H1 (cell line): ENCODE measurements around the gene FRZB. TPM values are rescaled to one million over a fixed set of nuclear protein-coding genes. Genes with fewer than 3 reads are reported as not detected.

Source experiments
- CTCF ChIA-PET: fragments of 300-600 bp; sonication (Branson Sonifier 250); formaldehyde crosslinking; loops from one replicate; lab custom pipeline; 2021; ENCODE audit not compliant: partially characterized antibody; lab: Charles Lee
- POLR2A ChIA-PET: fragments of 300-600 bp; sonication (Branson Sonifier 250); formaldehyde crosslinking; loops from one replicate; lab custom pipeline; 2021; ENCODE audit warnings: inconsistent platforms; ENCODE audit not compliant: partially characterized antibody; lab: Charles Lee
- DNase-seq, 2 experiments: peaks; one replicate each; pipeline versions ENCODE4 v3.0.0 to v3.0.0-alpha.2; 2010 to 2022; ENCODE audit warnings: low spot score in 2 of 2, low read depth in 1 of 2, mixed read lengths in 1 of 2
- FAIRE-seq: peaks from 2 replicates; lab custom pipeline; 2011; peaks lifted over from hg19 to GRCh38; lab: Jason Lieb, UNC
- H2AFZ ChIP-seq: 2 replicates; pipeline ENCODE4 v1.8.1; 2012; ENCODE audit warnings: low read length, inconsistent platforms
- H2AK5ac ChIP-seq: 2 replicates; pipeline ENCODE4 v1.6.1; 2013; ENCODE audit warnings: low read depth, low read length
- H2BK120ac ChIP-seq: replicated peaks from 2 replicates; pipeline ENCODE3; 2013; ENCODE audit warnings: low read depth, low read length, inconsistent platforms
- H2BK12ac ChIP-seq: 2 replicates; pipeline ENCODE4 v1.6.1; 2013; ENCODE audit warnings: low read depth, low read length
- H2BK15ac ChIP-seq: 2 replicates; pipeline ENCODE4 v1.6.1; 2013; ENCODE audit warnings: low read length
- H2BK20ac ChIP-seq: 2 replicates; pipeline ENCODE4 v1.6.1; 2013; ENCODE audit warnings: low read length
- H2BK5ac ChIP-seq: 2 replicates; pipeline ENCODE4 v1.6.1; 2013; ENCODE audit warnings: low read depth, low read length
- H3K14ac ChIP-seq: 2 replicates; pipeline ENCODE4 v1.6.1; 2013; ENCODE audit warnings: inconsistent platforms; ENCODE audit not compliant: insufficient read length
- H3K18ac ChIP-seq: 2 replicates; pipeline ENCODE4 v1.6.1; 2013; ENCODE audit warnings: low read length; ENCODE audit errors: extremely low read depth
- H3K23ac ChIP-seq: 2 replicates; pipeline ENCODE4 v1.6.1; 2013; ENCODE audit warnings: inconsistent platforms; ENCODE audit not compliant: insufficient read length
- H3K23me2 ChIP-seq: 2 replicates; pipeline ENCODE4 v1.6.1; 2013; ENCODE audit warnings: low read depth, low read length
- H3K27ac ChIP-seq: 2 replicates; pipeline ENCODE4 v1.6.1; 2011; ENCODE audit warnings: low read depth, low read length, inconsistent platforms
- H3K27me3 ChIP-seq, 4 experiments: replicated peaks in 1 of 4; 1 replicate in 1 of 4; 2 replicates in 3 of 4; pipeline versions ENCODE4 v1.6.1 to v1.8.1; 2011 to 2013; ENCODE audit warnings: low read length in 3 of 4, mild to moderate bottlenecking in 3 of 4, inconsistent platforms in 2 of 4, mixed read lengths in 2 of 4, moderate library complexity in 1 of 4; ENCODE audit not compliant: control insufficient read depth in 3 of 4, insufficient read depth in 3 of 4; ENCODE audit errors: extremely low read depth in 1 of 4
- H3K36me3 ChIP-seq, 4 experiments: 2 replicates each; pipeline versions ENCODE4 v1.6.1 to v1.8.1; 2011 to 2013; ENCODE audit warnings: mild to moderate bottlenecking in 4 of 4, low read length in 3 of 4, moderate library complexity in 2 of 4, control low read depth in 1 of 4, inconsistent platforms in 1 of 4; ENCODE audit not compliant: insufficient read depth in 4 of 4, control insufficient read depth in 2 of 4
- H3K4ac ChIP-seq: replicated peaks from 2 replicates; pipeline ENCODE3; 2013; ENCODE audit warnings: low read length, low read depth, mixed read lengths, inconsistent platforms; ENCODE audit not compliant: insufficient read length
- H3K4me1 ChIP-seq, 4 experiments: replicated peaks in 1 of 4; 1 replicate in 1 of 4; 2 replicates in 3 of 4; pipeline versions ENCODE4 v1.6.1 to v1.8.1; 2011 to 2013; ENCODE audit warnings: low read length in 3 of 4, inconsistent platforms in 2 of 4, mixed read lengths in 1 of 4; ENCODE audit not compliant: insufficient read depth in 4 of 4, control insufficient read depth in 3 of 4
- H3K4me2 ChIP-seq, 2 experiments: 2 replicates each; pipeline versions ENCODE4 v1.6.1 to v1.8.1; 2011 to 2013; ENCODE audit warnings: low read depth in 2 of 2, low read length in 2 of 2, control low read depth in 1 of 2, inconsistent platforms in 1 of 2, mild to moderate bottlenecking in 1 of 2; ENCODE audit not compliant: insufficient read depth in 1 of 2
- H3K4me3 ChIP-seq, 4 experiments: fragments of 200-600, 300-600 bp in 1 of 4; sonication (generic), shearing (Covaris generic), sonication (Bioruptor Twin) in 1 of 4; 2 replicates each; pipeline versions ENCODE4 v1.5.1 to v1.8.1; 2011 to 2016; ENCODE audit warnings: low read length in 4 of 4, low read depth in 3 of 4, control low read depth in 2 of 4, inconsistent platforms in 2 of 4, mild to moderate bottlenecking in 2 of 4, mixed read lengths in 1 of 4, moderate library complexity in 1 of 4; ENCODE audit not compliant: insufficient read depth in 2 of 4; ENCODE audit errors: extremely low read depth in 1 of 4
- H3K56ac ChIP-seq: replicated peaks from 2 replicates; pipeline ENCODE3; 2013; ENCODE audit warnings: low read depth, mild to moderate bottlenecking, mixed read lengths, low read length, inconsistent platforms; ENCODE audit not compliant: insufficient read length
- H3K79me1 ChIP-seq: 2 replicates; pipeline ENCODE4 v1.6.1; 2013; ENCODE audit warnings: low read depth, low read length, control low read depth
- H3K79me2 ChIP-seq, 2 experiments: 2 replicates each; pipeline versions ENCODE4 v1.6.1 to v1.8.1; 2012 to 2013; ENCODE audit warnings: low read length in 2 of 2, mild to moderate bottlenecking in 2 of 2, inconsistent platforms in 1 of 2; ENCODE audit not compliant: insufficient read depth in 2 of 2, control insufficient read depth in 1 of 2
- H3K9ac ChIP-seq, 4 experiments: replicated peaks in 1 of 4; 1 replicate in 1 of 4; 2 replicates in 3 of 4; pipeline versions ENCODE4 v1.6.1 to v1.8.1; 2011 to 2013; ENCODE audit warnings: low read depth in 3 of 4, low read length in 3 of 4, control low read depth in 2 of 4, mild to moderate bottlenecking in 2 of 4, moderate library complexity in 2 of 4, inconsistent platforms in 1 of 4; ENCODE audit errors: extremely low read depth in 1 of 4
- H3K9me3 ChIP-seq, 2 experiments: 2 replicates each; pipeline versions ENCODE4 v1.6.1 to v1.8.1; 2012 to 2013; ENCODE audit warnings: mild to moderate bottlenecking in 2 of 2, moderate library complexity in 2 of 2, control low read depth in 1 of 2, inconsistent platforms in 1 of 2, low read depth in 1 of 2, low read length in 1 of 2, mixed read lengths in 1 of 2; ENCODE audit not compliant: insufficient read depth in 2 of 2
- H4K20me1 ChIP-seq, 2 experiments: replicated peaks in 1 of 2; 2 replicates each; pipeline versions ENCODE3 to v1.8.1; 2011 to 2013; ENCODE audit warnings: inconsistent platforms in 2 of 2, low read length in 2 of 2, mild to moderate bottlenecking in 1 of 2; ENCODE audit not compliant: insufficient read depth in 2 of 2, control insufficient read depth in 1 of 2
- H4K5ac ChIP-seq: 2 replicates; pipeline ENCODE4 v1.6.1; 2013; ENCODE audit warnings: low read length, low read depth, mixed read lengths, inconsistent platforms; ENCODE audit not compliant: insufficient read length
- H4K8ac ChIP-seq: 2 replicates; pipeline ENCODE4 v1.8.0; 2013; ENCODE audit warnings: mild to moderate bottlenecking, moderate library complexity, low read length, inconsistent platforms; ENCODE audit not compliant: insufficient read depth; ENCODE audit errors: extremely low read depth
- H4K91ac ChIP-seq: replicated peaks from 2 replicates; pipeline ENCODE3; 2013; ENCODE audit warnings: low read length, mixed read lengths, inconsistent platforms; ENCODE audit not compliant: insufficient read length
- BACH1 ChIP-seq: IDR thresholded peaks from 2 replicates; pipeline ENCODE4 v1.6.1; 2012; ENCODE audit warnings: low read length, improper control_type of control experiment
- CBX8 ChIP-seq: fragments of 300-800, 300-1000 bp; sonication (generic); IDR thresholded peaks from 2 replicates; pipeline ENCODE4 v1.7.1; 2016; ENCODE audit warnings: low read depth, low read length, borderline replicate concordance
- JUN ChIP-seq: IDR thresholded peaks from 2 replicates; pipeline ENCODE4 v1.6.1; 2011; ENCODE audit warnings: low read depth, mild to moderate bottlenecking, improper control_type of control experiment, low read length
- RXRA ChIP-seq: IDR thresholded peaks from 2 replicates; pipeline ENCODE4 v1.6.1; 2011; ENCODE audit warnings: low read depth, mild to moderate bottlenecking, low read length, moderate library complexity; ENCODE audit not compliant: insufficient read depth
- WGBS, 2 experiments: shearing (Covaris generic) in 1 of 2; methylation state at CpG; one replicate each; pipeline versions ENCODE4 v1.1.6 to v1.1.7; 2013 to 2015; ENCODE audit warnings: low lambda C conversion rate in 2 of 2, mixed read lengths in 2 of 2, inconsistent platforms in 1 of 2, low coverage in 1 of 2, missing lambda C conversion rate in 1 of 2; ENCODE audit not compliant: insufficient replicate concordance in 2 of 2, insufficient coverage in 1 of 2, insufficient read length in 1 of 2; ENCODE audit errors: extremely low coverage in 1 of 2, missing lambda C conversion rate in 1 of 2; 5-methylcytosine and 5-hydroxymethylcytosine counted together
- polyA plus RNA-seq, 7 experiments: library from polyadenylated mRNA; depleted of rRNA in 3 of 7; stranded (reverse) in 5 of 7; unstranded in 2 of 7; fragments of >200 nt in 5 of 7; fragments of 200-250 nt in 2 of 7; gene quantifications; 1 replicate in 5 of 7; 2 replicates in 1 of 7; 4 replicates in 1 of 7; pipeline versions ENCODE4 v1.2.1 to v1.2.3, GENCODE V29; 2011 to 2013; ENCODE audit warnings: missing spikeins in 2 of 7, mixed read lengths in 2 of 7
- total RNA-seq: library from RNA; stranded (reverse); fragmentation: NEBNext Ultra II Directional; extraction: Animal tissue kit (Norgen Biotek cat#: 25700); gene quantifications from 2 replicates; pipeline ENCODE4 v1.2.1, GENCODE V29; 2021
- TF ChIP-seq, protein P1 (sequence below): IDR thresholded peaks from 2 replicates; pipeline ENCODE4 v1.6.1; 2012; ENCODE audit warnings: low read length, inconsistent platforms

Gene FRZB
- total and polyA plus RNA-seq, 2 of the 8 experiments (the other 6 are each of a cell fraction or from before 2014, with no cell fraction given), result 4.4 to 4.6 TPM

DNA sequence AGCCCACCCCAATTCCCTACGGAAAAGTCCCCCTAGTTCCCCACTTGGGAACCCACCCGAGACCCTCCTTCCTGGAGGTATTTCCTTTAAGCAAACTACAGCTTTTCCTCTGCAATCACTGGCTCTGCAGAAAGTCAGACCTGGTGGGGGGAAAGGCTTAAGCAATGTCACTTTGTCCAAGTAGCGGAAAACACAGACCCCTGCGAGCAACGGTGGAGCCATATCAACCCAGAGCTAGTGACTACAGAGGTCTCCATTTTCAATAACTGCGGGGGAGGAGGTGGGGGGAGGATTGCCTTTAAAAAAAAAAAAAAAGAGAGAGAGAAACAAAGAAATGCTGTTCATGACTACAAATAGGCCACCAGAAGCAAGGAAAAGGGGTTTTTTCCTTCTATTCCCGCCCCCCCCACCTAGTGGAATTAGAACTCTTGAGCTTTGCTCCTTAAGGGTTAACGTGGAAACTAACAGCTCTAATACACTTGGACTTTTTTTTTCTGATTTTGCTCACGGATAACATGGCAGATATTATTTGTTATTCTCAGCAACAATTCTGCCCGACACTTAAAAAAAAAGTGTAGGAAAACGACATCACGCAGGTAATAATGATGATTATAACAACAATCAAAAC lies 1.1 kb upstream of the FRZB start:
- H2AK5ac ChIP-seq, result no peak overlapping the region
- H3K27ac ChIP-seq, result no peak overlapping the region
- H3K79me1 ChIP-seq, result no peaks in the 10 kb centered on the region
- TF ChIP-seq BACH1 (0 out of 2 replicates have a peak, but pooled peaks have one; percentile 10), JUN (no peak), CBX8 (no peak), RXRA (no peak)
- TF ChIP-seq, protein P1, sequence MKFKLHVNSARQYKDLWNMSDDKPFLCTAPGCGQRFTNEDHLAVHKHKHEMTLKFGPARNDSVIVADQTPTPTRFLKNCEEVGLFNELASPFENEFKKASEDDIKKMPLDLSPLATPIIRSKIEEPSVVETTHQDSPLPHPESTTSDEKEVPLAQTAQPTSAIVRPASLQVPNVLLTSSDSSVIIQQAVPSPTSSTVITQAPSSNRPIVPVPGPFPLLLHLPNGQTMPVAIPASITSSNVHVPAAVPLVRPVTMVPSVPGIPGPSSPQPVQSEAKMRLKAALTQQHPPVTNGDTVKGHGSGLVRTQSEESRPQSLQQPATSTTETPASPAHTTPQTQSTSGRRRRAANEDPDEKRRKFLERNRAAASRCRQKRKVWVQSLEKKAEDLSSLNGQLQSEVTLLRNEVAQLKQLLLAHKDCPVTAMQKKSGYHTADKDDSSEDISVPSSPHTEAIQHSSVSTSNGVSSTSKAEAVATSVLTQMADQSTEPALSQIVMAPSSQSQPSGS, result no peak
- no peak overlapping the region for H2BK12ac ChIP-seq
- H3K9me3 ChIP-seq, result no peaks in the 10 kb centered on the region
- no peaks in the 10 kb centered on the region for H4K20me1 ChIP-seq
- H3K79me2 ChIP-seq, result no peaks in the 10 kb centered on the region
- no peak overlapping the region for H2BK20ac ChIP-seq
- H4K5ac ChIP-seq, result no peak overlapping the region
- peaks cover 3 to 14% (median 7%) of the 10 kb centered on the region in 4 experiments; a peak in 6 of 7 replicates for H3K4me1 ChIP-seq
- ChIA-PET CTCF (interaction anchor here (0.9 to 6.4 kb wide), 23 partner anchors 10 to 257 kb away, joined by 3 to 71 read pairs (median 4); no protein-coding TSS in a partner anchor), POLR2A (interaction anchor here (0.6 to 1.5 kb wide), 6 partner anchors 22 to 151 kb away, joined by 3 to 6 read pairs (median 3); partner anchors contain the start of gene DNAJC10)
- WGBS, 2 experiments, result 27% methylated on average over 11 of the region's 12 CpGs; no CpG with 5 or more reads in 1 of the 2 experiments
- peaks cover 2 to 19% (median 12%) of the 10 kb centered on the region in 4 experiments for H3K27me3 ChIP-seq
- peak overlapping the region; percentile 72 to 97 for H3K4me2 ChIP-seq
- no peak overlapping the region for H2BK15ac ChIP-seq
- H3K9ac ChIP-seq, result no peak overlapping the region
- H2BK120ac ChIP-seq, result no peak overlapping the region
- H4K8ac ChIP-seq, result no peak overlapping the region
- no peak overlapping the region for H2BK5ac ChIP-seq
- H3K56ac ChIP-seq, result no peak overlapping the region
- peak overlapping the region; percentile 33 for H2AFZ ChIP-seq
- peaks cover 15% of the 10 kb centered on the region for H3K23me2 ChIP-seq
- no peaks in the 10 kb centered on the region for H3K36me3 ChIP-seq
- H3K18ac ChIP-seq, result no peak overlapping the region; the same call in 1 of the 2 replicates
- no peak overlapping the region for H4K91ac ChIP-seq
- no peak overlapping the region for H3K23ac ChIP-seq
- H3K4me3 ChIP-seq, result peak overlapping the region; percentile 48 to 68 (median 54)
- no peak overlapping the region for H3K4ac ChIP-seq
- H3K14ac ChIP-seq, result no peak overlapping the region
- FAIRE-seq, result no peak
- no peak for DNase-seq
